Nephron (organoid): ENCODE measurements around the gene CSNK1D.
"Not testable (repeated sequence)": the region's sequence is repeated elsewhere in the genome, so short reads cannot be mapped to it uniquely, and the experiment has no call there.

Experiments used
- H3K27ac Mint-ChIP-seq, 3 experiments: 2 replicates each; pipeline ENCODE4 v1.8.0; 2020; ENCODE audit warnings: mixed read lengths in 3 of 3, mild to moderate bottlenecking in 2 of 3, moderate library complexity in 1 of 3
- H3K27me3 Mint-ChIP-seq: 2 replicates; pipeline ENCODE4 v1.8.0; 2021; ENCODE audit warnings: low read depth, mild to moderate bottlenecking, moderate library complexity, mixed read lengths
- H3K36me3 Mint-ChIP-seq: 2 replicates; pipeline ENCODE4 v1.8.0; 2020; ENCODE audit warnings: low read depth, mixed read lengths
- H3K4me1 Mint-ChIP-seq: 2 replicates; pipeline ENCODE4 v1.8.0; 2020; ENCODE audit warnings: mixed read lengths
- H3K4me3 Mint-ChIP-seq, 3 experiments: 2 replicates each; pipeline ENCODE4 v1.8.0; 2020; ENCODE audit warnings: mild to moderate bottlenecking in 3 of 3, mixed read lengths in 3 of 3, moderate library complexity in 2 of 3
- H3K9me3 Mint-ChIP-seq: 2 replicates; pipeline ENCODE4 v1.8.0; 2020; ENCODE audit warnings: mixed read lengths
- CTCF ChIP-seq, 3 experiments: fragments of 200-600 bp; sonication (generic); IDR thresholded peaks; one replicate each; pipeline ENCODE4 v1.5.0; 2021; ENCODE audit warnings: antibody characterized with exemption in 3 of 3; ENCODE audit not compliant: unreplicated experiment in 3 of 3

The CSNK1D gene

GRCh38 chr17:82195675-82196672 is 77.5 kb downstream of the CSNK1D start:
- Mint-ChIP-seq H3K9me3 (no peaks in the 10 kb centered on the region), H3K36me3 (peaks cover 47% of the 10 kb centered on the region), H3K27ac (peak overlapping the region in 2 of 3 experiments; percentile 68 to 70), H3K27me3 (no peaks in the 10 kb centered on the region), H3K4me3 (no peak overlapping the region), H3K4me1 (no peaks in the 10 kb centered on the region)
- TF ChIP-seq CTCF (IDR thresholded peaks at IDR 0.05; ENCODE audit: unreplicated experiment in 3 of 3) = no peak

- Mint-ChIP-seq H3K4me3 (no peak overlapping the region), H3K27ac (no peak overlapping the region)
Measured at GRCh38 chr17:82194765-82195164, 78.7 kb downstream of the CSNK1D start.

GRCh38 chr17:82193520-82194220 is 79.8 kb downstream of the CSNK1D start:
- no peak overlapping the region for H3K27ac Mint-ChIP-seq
- H3K27me3 Mint-ChIP-seq = no peaks in the 10 kb centered on the region
- H3K36me3 Mint-ChIP-seq = peaks cover 47% of the 10 kb centered on the region
- no peaks in the 10 kb centered on the region for H3K4me1 Mint-ChIP-seq
- H3K4me3 Mint-ChIP-seq = no peak overlapping the region
- no peaks in the 10 kb centered on the region for H3K9me3 Mint-ChIP-seq
- no peak for TF ChIP-seq CTCF (IDR thresholded peaks at IDR 0.05; ENCODE audit: unreplicated experiment in 3 of 3)

More at GRCh38 chr17:82194765-82195164, 78.7 kb downstream of the CSNK1D start:
- no peaks in the 10 kb centered on the region for H3K4me1 Mint-ChIP-seq
- H3K9me3 Mint-ChIP-seq = no peaks in the 10 kb centered on the region
- H3K36me3 Mint-ChIP-seq = peaks cover 47% of the 10 kb centered on the region
- no peaks in the 10 kb centered on the region for H3K27me3 Mint-ChIP-seq
- no peak for TF ChIP-seq CTCF (IDR thresholded peaks at IDR 0.05; ENCODE audit: unreplicated experiment in 3 of 3)

GRCh38 chr17:82193050-82193449 is 80.5 kb downstream of the CSNK1D start:
- not testable (repeated sequence) for H3K9me3 Mint-ChIP-seq, H3K27ac Mint-ChIP-seq, H3K27me3 Mint-ChIP-seq, H3K4me1 Mint-ChIP-seq, H3K4me3 Mint-ChIP-seq
- H3K36me3 Mint-ChIP-seq = peaks cover 46% of the 10 kb centered on the region
